Stimulated activated CD8-positive, alpha-beta memory T cell treated with anti-CD3 and anti-CD28 coated beads, Interleukin-4, amount 100 ng/mL, for 1 hour (primary cell): ENCODE results near the gene APOBEC3A.

Source experiments
- DNase-seq, 2 donors: peaks; one replicate each; pipeline ENCODE4 v3.0.0-alpha.2; 2020; ENCODE audit warnings: low read depth in 2 of 2, low spot score in 1 of 2

APOBEC3A gene

DNA sequence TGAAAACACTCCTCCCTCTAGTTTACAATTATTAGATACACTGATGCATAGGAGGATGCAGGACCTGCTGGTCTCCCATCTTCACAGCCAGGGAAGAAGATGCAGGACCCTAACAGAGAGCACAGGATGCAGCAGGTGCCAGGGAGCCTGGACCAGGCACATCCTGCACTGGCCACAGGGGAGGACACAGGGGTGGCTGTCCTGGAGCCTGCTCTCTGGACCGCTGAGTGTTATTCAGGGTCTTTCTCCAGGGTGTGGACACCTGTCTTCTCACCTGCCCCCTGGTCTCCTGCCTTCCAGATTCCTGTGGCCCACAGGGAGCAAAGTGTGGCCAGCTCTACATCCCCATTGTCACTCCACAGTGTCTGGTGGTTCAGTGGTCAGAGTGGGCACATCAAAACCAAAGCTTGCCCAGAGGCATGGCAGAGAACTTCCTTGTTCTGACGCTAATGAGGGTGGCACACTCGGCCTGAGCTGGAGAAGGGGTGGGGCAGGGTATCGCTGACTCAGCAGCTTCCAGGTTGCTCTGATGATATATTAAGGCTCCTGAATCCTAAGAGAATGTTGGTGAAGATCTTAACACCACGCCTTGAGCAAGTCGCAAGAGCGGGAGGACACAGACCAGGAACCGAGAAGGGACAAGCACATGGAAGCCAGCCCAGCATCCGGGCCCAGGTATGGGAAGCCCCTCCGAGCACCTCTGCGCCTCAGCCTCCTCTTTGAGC, at the start of gene APOBEC3A:
APOBEC3A (plus strand) TSS at position 564 of the 725 bp plus-strand sequence; CDS start at position 647, 83 bp downstream.
- no peak for DNase-seq

DNA sequence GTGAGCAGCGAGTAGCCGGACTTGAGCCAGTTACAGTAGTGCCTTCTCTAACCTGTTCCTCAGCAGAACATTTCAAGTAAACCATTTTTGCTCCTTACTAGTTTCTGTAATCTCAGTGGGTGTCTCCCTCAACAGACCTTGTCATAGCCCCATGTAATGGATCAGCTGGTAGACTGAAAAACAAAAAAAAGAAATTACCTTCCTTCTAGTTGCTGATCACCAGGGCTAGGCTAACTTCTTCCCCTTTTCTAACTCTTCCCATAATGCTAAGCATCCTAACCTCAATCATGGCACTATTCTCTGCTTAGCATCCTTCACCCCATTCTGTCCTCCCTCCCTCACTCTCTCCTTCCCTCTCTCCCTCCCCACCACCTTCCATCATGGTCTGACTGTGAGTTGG, 49.6 kb upstream of the APOBEC3A start:
- no peak for DNase-seq

DNA sequence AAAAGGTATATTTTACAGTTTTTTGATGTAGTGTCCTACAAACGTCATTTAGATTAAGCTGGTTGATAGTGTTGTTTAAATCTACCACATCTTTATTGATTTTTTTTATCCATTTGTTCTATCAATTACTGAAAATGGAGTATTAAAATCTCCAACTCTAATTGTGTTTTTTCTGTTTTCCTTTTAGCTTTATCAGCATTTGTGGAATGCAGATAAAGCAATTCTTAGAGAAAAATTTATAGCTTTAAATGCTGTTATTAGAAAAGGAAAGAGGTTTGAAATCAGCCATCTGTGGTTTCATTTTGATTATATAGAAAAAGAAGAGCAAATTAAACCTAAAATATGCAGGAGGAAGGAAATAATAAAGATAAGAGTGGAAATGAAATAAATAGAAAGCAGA, 46.0 kb upstream of the APOBEC3A start:
- no peak for DNase-seq

DNA sequence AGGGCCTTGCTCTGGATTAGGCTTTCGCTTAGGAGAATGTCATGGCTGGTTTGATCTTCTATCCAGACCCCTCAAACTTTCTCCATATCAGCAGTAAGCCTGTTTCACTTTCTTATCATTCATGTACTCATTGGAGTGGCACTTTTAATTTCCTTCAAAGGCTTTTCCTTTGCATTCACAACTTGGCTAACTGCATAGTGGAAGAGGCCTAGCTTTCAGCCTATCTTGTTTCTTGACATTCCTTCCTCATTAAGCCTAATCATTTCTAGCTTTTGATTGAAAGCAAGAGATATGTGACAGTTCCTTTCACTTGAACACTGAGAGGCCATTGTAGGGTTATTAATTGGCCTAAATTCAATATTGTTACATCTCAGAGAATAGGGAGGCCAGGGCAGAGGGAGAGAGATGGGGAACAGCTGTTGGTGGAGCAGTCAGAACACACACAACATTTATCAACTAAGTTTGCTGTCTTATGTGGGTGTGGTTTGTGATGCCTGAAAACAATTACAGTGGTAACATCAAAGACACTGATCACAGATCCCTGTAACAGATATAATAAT, 37.7 kb upstream of the APOBEC3A start:
- no peak for DNase-seq

DNA sequence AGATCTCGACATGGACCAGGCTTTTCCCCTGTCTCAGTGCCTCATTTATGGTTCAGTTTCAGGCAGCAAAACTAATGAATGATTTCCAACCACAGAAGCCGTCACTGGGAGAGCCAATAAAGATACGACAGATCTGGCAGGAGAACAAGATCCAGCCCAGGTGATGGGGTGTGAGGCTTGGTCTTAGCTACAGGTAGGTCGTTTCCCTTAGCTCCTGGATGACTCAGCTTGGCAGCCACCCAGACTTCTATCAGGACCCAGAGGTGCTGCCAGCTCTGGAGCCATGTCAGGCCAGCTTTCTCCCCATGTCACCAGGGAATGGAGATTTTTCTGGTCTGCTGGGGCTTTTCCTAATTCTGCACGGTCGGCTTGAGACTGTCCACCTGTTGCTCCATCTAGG, 36.3 kb upstream of the APOBEC3A start:
- DNase-seq, result no peak

DNA sequence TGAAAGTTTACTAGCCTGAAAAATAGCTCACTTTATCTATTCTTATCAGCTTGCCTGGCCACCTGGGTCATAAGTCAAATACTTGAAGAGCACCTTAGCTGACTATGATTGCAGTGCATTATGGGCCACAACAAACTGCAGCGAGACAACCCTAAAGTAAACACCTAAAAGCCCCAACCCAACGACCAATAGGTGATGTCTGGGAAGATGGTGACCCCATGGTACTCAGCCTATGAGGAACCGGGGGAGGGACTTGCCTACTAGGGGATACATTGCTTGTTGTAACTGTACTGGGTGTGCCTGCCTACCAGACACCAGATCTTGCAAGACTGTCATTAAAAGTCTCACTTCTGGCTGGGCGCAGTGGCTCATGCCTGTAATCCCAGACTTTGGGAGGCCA, 35.6 kb upstream of the APOBEC3A start:
- no peak for DNase-seq

DNA sequence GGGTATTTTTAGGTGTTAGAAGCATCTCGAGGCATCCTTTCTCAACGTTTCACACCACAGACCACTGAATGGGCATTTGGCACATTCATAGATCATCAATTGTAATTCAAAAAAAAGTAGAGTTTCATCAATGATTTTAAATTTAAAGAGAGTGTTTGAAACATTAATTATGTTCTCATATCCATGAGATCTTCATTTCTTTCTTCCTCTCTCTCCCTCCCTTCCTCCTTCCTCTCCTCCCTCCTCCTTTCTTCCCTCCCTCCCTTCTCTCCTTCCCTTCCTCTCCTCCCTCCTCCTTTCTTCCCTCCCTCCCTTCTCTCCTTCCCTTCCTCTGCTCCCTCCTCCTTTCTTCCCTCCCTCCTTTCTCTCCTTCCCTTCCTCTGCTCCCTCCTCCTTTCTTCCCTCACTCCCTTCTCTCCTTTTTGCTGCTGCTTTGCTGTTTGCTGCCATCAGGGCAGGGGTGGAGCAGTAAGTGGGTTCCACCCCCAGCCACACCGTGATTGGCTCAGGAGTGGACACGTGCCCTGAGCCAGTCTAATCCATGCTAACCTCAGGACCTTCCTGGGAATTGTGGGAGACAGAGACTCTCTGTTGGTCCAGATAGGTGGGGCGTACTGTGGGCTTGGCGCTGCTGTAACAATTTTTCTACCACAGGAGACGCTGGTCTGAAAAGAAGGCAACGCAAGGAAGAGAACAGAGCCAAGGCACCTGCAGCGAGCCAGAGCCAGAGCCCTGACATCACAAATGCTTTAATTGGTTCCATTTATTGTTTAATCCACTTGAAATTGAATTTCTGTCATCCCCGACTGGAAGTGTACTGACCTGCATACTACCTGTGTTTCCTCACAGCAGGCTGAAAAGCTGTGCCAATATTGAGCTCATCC, 33.7 kb upstream of the APOBEC3A start:
- DNase-seq, result no peak

DNA sequence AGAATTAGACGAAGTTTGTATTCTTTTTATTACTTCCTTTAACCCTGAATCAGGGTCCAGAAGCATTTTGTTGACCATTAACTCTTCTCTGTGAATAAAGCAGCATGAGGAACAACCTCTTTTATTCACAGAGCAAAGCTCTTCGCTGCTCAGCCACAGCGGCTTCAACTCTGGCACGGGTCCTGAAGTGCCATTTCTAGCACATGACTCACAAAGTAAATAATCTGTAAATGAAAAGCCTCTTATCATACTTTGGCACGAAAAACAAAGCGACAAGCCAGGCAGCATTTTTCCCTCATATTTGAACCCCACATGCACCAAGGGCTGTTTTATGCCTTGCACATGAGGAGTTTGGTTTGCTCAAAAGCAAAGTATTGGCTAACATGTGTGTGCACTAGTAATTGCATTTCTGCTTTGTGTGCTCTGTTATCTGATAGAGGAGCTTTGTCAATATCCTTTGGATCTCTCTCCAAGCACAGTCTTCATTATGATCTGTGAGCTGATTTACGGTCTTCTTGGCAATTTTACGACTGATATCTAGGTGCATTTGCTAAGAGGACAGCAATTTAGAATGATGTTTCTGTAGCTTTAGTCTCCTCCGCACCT, 33.0 kb upstream of the APOBEC3A start:
- no peak for DNase-seq

DNA sequence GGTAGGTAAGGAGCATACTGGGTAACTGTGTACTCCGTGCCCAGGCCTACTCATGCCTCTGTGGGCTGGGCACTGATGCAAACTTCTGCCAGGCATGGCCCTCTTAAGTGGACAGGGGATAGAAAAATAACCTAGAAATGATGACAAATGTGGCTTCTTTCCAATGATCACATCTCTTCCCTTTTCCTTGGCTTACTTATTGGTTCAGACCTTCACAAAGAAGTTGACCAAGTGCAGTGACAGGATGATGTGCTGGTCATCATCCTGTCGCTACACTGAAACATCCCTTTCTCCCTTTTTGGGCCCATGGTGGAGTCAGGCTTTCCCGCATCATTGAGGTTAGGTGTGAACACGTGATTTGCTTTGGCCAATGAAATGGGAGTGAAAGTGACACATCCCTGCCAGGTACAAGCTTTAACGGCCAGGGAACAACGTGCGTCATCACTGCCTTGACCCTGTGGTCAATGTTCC, 31.8 kb upstream of the APOBEC3A start:
- no peak for DNase-seq

DNA sequence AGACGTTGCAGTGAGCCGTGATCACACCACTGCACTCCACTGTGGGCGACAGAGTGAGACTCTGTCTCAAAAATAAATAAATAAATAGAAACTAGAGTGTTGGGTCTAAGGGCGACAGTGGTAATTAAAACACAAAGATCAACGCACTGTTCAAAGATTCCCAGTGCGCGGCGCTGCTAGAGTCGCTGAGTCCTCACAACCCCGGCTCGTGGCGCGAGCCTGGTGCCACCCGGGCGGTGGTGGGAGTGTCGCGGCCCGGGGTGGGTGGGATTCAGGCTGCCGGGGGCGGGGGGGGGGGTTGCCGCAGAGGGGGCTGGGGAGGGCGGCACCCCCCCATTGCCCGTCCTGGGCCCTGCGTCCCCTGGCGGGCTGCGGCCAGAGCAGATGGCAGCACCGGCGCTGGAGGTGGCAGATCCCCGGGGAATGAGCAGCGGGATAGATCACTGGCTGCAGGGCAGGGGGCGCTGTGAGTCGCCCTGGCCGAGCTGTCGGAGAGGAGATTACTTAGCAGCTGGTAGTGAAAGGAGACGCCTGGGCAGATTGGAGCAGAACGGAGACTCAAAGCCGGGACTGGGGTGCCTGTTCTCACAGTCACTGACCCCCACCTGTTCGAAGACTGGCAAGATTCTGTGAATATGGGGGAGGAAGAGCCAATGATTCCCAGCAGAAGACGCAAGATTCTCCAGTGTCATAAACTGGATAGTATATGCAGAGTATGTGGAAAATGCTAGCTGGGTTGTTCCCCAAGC, 30.2 kb upstream of the APOBEC3A start:
- DNase-seq, result no peak

DNA sequence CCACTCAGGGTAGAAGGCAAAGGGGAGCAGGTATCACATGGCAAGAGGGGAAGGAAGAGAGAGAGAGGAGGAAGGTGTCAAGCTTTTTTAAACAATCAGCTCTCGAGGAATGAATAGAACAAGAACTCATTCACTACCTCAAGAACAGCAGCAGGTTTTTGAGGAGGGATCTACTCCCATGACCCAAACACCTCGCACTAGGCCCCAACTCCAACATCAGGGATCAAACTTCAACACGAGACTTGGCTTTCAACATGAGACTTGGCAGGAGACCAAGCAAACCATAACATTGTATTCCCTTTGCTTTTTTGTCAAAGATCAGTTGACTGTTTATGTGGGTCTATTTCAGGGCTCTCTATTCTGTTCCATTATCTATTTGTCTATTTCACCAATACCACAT, 26.9 kb upstream of the APOBEC3A start:
- DNase-seq, result no peak

DNA sequence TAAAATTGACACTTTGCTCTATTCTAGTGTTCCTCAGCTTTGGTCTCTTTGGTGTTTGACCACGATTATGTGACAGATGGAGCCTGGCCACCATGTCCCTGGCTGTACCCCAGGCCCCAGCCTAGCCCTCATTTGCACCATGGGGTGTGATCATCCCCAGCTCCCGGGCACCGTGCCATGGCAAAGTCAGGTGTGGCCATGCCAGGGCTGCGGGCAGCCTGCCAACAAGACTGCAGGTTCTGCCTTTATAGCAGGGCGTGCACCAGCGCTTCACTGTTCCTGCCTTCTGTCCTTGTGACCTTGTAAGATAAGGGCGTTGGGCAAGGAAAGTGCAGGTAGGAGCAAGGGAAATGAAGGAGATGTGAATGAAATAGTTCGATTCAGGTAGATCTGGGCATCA, 22.4 kb upstream of the APOBEC3A start:
- no peak for DNase-seq

DNA sequence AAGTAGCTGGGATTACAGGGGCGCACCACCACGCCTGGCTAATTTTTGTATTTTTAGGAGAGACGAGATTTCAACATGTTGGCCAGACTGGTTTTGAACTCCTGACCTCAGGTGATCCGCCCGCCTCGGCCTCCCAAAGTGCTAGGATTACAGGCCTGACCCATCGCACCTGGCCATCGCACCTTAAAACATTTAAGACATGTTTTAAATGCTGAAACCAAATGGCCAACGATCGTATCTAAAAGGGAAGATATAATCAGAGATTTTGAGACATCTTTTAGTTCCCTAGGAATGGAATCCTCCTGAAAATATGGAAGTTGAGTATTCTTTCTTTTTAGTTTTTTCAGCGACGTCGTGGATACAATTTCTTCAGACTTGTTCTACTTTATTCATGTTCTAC, 21.8 kb upstream of the APOBEC3A start:
- DNase-seq, result no peak

DNA sequence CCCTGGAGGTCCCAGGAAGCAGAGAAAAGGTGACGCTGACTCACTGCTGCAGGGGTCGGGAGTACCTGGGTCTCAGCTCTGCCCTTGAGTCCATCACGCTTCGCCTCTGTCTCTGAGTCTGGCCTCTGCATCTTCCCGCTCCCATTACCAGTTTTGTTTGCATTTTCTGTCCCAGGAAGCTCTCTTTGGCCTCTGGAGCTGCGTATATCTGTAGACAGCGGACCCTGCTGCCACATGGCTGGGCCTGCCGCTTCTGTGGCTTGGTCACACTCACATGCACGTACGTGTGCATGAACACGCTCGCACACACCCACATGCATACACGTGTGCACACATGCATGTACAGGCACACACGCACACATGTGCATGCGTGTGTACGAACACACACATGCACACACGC, 20.8 kb upstream of the APOBEC3A start:
- DNase-seq, result no peak

DNA sequence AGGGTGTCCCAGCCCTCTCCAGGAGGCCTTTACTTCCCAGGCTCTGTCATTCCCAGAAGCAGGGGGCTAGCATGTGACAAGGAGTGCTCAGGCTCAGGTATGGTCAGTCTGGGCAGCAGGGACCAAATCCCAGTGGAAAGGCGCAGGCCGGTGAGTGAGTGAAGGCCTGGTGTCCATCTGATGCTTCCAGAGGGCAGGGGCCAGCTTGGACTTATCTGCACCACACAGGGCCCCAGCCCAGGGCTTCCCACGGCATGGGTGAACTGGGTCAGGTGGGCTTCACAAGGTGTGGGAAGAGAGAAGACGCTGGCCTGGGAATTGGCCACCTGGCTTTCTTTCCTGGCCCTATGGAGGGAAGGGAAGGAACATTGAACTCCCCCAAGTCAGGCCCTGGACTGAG, 20.4 kb upstream of the APOBEC3A start:
- DNase-seq, result no peak

DNA sequence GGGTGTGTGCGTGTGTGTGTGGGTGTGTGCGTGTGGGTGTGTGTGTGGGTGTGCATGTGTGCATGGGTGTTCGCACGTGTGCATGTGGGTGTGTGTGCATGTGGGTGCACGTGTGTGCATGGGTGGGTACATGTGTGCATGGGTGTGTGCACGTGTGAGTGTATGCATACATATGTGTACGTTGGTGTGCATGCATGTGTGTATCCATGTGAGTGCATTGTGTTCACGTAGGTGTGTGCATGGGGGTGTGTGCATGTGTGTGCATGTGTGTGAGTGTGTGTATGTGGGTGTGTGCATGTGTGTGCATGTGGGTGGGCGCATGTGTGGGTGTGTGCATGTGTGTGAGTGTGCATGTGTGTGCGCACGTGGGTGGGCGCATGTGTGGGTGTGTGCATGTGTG, 19.9 kb upstream of the APOBEC3A start:
- DNase-seq, result no peak

DNA sequence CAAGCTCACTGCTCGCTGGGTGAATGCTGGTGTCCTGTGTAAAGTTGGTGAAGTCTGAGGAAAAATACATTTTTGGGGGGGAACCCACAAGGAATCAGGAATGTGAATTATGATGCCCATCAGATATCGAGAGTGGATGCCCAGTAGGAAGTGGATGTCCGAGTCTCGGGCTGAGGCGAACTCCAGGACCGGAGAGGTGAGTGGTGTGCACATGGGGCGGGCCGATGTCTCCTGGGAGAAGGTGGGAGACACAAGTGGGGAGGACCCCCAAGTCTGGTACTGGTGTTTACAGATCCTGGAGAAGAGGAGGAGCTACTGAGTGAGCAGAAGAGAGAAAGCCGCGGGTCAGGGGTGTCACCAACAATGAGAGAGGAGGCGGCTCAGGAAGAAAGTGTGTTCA, 19.2 kb upstream of the APOBEC3A start:
- DNase-seq, result no peak

DNA sequence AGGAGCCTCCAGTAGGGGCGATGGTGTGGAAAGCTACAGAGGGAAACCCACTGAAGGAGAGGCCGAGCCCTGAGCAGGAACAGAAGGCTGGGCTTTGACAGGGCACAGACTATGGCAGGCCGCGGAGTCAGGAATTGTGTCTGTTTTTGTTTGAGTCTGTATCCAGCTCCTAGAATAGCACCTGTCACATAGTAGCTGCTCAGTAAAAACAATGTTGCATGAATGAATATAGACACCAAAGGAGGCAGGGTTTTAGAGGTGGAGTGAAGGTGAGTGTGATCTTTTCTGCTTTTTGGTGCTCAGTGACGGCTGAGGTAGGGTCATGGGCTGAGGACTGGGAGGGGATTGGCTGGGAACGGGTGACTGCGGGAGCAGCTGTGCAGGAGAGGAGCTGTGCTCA, 18.5 kb upstream of the APOBEC3A start:
- DNase-seq, result no peak

DNA sequence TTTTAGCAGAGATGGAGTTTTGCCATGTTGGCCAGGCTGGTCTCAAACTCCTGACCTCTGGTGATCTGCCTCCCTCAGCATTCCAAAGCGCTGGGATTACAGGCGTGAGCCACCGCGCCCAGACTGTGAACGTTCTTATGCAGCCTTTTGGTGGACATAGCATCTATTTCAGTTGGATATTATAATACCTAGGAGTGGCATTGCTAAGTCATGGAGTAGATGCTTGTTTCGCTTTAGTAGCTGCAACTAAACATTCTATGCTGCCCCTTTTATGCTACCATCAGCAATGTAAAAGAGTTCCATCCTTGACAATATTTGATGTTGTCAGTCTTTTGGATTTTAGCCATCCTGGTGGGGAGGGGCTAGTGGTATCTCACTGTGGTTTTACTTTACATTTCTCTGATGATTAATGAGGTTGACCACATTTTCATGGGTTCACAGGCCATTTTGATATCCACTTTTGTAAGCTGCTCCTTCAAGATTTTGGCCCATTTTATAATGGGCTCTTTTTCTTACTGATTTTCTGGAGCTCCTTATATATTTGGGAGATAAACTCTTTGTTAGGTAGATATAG, 16.5 kb upstream of the APOBEC3A start:
- no peak for DNase-seq

DNA sequence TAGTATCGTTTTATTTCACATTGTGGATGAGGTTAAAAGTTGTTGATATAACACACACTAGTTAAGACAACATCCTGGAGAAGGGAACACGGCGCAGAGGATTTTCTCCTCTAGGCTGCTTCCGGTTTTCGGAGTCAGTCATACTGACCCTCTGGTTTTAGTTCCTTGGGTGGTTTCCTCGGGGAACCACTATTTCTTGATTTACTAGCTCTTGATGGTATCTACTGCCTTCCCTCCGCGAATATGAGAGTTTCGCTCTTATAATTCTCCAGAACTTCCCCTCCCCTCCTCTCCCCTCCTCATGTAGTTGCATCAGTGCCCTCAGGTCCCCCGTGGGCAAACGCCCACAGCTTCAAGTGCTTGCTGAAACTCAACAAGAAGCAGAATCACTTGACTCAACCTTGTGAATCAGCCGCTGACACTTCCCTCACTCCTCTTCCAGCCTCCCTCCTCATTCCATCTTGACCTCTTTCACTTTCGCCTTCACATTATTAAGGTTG, 15.9 kb upstream of the APOBEC3A start:
- no peak for DNase-seq
